Femur (tissue), 1 donor: ENCODE measurements around the gene LRRC37A3.
"Not testable (repeated sequence)": the region's sequence is repeated elsewhere in the genome, so short reads cannot be mapped to it uniquely, and the experiment has no call there.

Source experiments
- DNase-seq: peaks from one replicate; pipeline ENCODE4 v3.0.0-alpha.2; 2017

The LRRC37A3 gene

GRCh38 chr17:64925244-64925643 lies 6.0 kb upstream of the LRRC37A3 start:
- not testable (repeated sequence) for DNase-seq

- DNase-seq, result not testable (repeated sequence)
Observed at GRCh38 chr17:64923051-64923568, 3.8 kb upstream of the LRRC37A3 start.

GRCh38 chr17:64920419-64921172 lies 1.3 kb upstream of the LRRC37A3 start:
- DNase-seq, result no peak

- no peak for DNase-seq
Observed at GRCh38 chr17:64920026-64920418, 744 bp upstream of the LRRC37A3 start.

GRCh38 chr17:64918842-64919288 lies 413 bp downstream of the LRRC37A3 start:
- DNase-seq, result peak; percentile 68

DNA sequence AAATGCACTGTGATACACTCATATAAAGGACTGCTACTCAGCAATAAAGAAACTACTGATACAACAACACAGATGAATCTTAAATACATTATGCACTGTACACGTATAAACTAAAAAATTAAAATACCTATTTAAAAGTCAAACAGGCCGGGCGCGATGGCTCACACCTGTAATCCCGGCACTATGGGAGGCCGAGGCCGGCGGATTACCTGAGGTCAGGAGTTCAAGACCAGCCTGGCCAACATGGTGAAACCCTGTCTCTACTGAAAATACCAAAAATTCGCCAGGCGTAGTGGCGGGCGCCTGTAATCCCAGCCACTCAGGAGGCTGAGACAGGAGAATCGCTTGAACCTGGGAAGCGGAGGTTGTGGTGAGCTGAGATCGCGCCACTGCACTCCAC lies 1.7 kb downstream of the LRRC37A3 start:
- DNase-seq, result not testable (repeated sequence)

GRCh38 chr17:64915244-64915643 lies 4.0 kb downstream of the LRRC37A3 start:
- not testable (repeated sequence) for DNase-seq

DNA sequence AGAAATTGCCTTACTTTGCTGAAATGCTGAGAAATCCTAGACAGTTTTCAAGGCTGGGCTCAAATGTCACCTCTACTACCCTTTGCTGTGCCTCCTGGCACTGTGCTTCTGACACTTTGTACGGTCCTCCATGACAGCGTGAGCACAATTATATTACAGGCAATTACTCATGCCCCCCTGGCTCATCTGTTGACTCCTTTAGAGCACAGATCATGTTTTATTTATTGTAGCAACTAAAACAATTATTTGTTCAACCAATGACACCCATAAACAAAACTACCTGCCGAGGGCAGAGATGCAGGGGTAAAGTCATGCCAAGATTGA lies 9.1 kb downstream of the LRRC37A3 start:
- not testable (repeated sequence) for DNase-seq

DNA sequence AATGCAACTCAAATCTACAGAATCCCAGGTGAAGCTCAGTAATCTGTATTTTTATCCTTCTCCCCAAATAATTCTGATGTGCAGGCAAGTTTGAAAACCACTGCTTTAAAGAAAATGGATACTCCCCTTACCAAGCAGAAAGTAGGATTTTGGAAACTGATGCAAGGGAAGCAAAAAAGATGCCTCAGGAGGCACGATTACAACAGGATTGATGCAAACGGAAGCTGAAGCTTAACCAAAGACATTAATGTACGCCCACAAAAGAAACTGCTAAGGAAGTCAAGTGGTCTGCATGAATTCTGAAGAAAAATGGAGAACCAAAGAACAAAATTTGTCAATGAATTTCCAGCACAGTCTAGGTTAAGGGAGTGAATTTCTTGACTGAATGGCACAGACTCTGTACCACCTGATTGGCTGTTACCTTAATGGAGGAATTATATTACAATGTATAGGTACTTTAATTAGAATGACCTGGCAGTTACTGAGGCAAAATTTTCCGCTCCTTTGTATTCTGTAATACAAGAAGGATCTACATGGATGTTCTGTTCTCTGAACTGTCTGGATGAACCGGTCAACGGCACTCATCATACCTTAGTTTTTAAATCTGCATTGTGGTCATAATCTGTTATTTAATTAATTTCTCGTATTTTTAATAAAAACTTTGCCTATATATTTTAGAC lies 9.6 kb downstream of the LRRC37A3 start:
- DNase-seq, result not testable (repeated sequence)

GRCh38 chr17:64904069-64904468 lies 15.2 kb downstream of the LRRC37A3 start:
- not testable (repeated sequence) for DNase-seq

GRCh38 chr17:64897136-64897535 lies 22.1 kb downstream of the LRRC37A3 start:
- DNase-seq, result not testable (repeated sequence)

- not testable (repeated sequence) for DNase-seq
Observed at GRCh38 chr17:64874210-64874609, 45.1 kb downstream of the LRRC37A3 start.

DNA sequence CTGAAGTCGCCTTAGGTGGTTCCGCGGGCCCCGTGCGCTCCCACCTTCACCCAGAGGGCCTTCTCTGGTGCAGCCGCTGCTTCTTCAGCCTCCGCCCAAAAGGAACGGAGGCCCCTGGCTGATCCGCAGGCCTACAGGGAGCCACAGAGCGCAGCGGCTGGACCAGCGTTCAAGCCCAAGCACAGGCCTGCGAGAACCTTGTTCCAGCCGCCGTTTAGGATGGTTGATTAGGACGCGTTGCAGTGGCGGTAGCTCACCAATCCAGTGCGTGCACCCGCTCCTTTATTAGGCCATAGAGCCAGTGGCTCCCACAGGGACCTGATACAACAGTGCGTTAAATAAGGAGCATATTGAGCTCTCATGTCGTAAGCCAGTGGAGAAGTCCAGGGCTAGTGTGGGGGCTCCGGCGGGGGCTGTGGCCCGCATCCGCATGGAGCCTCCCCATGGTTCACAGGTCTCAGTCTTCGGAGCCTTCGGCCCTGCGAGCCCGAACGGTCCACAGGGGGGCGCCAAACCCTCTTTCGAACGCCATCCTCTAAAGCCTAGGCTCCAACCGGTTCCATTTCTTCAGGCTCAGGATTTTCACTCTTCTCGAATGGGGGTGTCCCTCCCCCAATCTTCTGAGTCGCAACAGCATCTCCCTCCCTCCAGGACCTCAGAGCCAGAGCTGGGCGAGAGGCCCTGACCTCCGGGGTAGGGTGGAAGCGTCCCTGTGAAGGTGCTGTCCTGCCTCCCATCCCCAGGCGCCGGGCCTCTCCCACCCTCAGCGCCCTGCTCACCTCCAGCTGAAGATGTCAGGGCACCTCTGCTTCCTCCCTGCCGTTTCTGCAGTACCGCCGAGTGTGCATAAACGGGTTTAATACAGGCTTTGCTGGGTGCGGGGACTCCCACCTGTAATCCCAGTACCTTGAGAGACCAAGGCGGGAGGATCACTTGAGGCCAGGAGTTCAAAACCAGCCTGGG lies 71.5 kb downstream of the LRRC37A3 start:
- peak; percentile 59 for DNase-seq

DNA sequence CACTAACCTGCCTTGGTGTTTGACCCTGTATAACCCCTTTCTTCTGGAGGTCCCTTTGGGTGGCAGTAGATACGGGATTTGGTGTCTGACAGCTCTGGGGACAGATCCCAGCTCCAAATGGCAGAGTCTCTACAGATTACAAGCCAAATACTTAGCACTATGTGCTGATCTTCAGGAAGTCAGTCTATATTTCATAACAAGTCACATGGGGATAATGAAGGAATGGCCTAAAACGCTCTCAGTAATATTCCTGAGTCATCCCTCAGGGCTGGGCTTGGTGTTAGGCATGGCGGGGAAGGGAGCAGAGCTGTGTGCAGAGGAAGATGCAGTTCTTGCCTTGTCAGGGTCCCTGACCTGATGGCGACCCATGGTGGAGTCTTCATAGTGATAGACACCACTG lies 72.4 kb downstream of the LRRC37A3 start:
- DNase-seq, result not testable (repeated sequence)

- not testable (repeated sequence) for DNase-seq
Observed at GRCh38 chr17:64843918-64844317, 75.4 kb downstream of the LRRC37A3 start.

- DNase-seq, result not testable (repeated sequence)
Observed at GRCh38 chr17:64842900-64843299, 76.4 kb downstream of the LRRC37A3 start.

DNA sequence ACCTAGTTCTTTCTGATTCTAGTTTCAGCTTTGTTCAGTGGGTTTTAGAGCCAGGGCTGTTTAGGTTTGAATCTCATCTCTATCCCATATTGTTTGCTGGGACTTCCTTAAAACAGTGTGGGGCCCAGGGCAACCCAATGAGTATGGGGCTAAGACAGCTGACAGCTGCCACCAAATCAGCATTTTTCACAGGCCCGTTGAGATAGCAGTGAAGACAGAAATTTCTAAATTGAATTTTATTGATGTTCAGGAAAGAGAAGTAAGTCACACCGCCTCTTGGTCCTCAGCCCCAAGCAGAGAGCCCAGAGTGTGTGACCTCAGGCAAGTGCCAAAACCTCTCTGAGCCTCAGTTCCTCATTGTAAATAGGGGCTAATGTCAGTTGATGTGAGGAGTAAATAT lies 78.3 kb downstream of the LRRC37A3 start:
- not testable (repeated sequence) for DNase-seq

- DNase-seq, result not testable (repeated sequence)
Observed at GRCh38 chr17:64838513-64838912, 80.8 kb downstream of the LRRC37A3 start.

DNA sequence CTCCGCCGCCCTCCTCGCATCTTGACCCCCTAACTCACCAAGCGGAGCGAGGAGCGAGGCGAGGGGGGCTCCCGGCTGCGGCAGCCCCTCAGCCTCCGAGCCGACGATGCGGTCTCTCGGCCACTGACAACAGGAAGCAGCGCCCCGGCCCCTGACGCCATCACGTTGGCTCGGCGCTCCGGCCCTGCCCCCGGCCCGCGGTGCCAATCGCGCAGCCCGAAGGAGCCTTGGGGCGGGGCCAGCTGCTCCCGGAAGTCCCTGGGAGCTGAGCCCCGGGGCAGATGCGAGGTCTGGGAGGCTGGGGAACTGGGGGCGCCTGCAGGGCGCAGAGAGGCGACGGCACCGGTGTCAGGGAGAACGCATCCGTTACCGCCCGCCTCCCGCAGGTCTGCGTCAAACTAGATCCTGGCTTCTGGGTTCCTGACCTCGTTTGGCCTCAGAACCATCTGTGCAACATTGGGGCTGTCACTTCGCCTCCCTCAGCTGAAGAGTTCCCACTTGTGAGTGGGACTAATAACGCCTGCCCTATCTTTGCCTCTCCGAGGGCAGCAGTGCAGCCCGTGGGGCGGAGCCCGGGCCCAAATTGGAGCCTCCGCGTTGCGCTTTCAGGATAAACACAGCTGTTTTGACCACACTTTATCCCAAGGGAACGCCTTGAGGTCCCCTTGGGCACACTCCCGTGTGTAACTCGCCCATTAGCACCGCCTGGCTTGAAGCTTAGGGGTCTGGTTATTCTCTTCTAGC lies 82.1 kb downstream of the LRRC37A3 start:
- peak; percentile 92 for DNase-seq

GRCh38 chr17:64836623-64837017 lies 82.7 kb downstream of the LRRC37A3 start:
- DNase-seq, result peak; percentile 25

DNA sequence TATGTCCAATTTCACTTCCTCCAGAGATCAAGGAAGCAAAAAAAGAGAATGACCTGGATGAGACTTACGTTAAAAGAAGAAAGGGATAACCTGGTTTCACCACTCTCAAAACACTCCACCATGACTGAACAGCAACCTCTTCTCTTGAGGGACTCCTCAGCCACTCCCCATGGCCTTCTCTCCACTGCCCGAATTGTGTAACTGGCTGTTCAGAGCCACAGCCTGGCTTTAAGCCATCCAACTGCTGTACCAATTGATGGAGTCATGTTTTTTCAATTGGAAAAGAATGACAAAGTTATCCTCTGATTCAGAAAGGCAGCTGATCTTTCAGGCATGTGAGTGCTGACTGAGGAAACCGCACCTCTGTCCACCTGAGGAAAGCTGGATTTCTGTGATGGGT lies 85.2 kb downstream of the LRRC37A3 start:
- not testable (repeated sequence) for DNase-seq

DNA sequence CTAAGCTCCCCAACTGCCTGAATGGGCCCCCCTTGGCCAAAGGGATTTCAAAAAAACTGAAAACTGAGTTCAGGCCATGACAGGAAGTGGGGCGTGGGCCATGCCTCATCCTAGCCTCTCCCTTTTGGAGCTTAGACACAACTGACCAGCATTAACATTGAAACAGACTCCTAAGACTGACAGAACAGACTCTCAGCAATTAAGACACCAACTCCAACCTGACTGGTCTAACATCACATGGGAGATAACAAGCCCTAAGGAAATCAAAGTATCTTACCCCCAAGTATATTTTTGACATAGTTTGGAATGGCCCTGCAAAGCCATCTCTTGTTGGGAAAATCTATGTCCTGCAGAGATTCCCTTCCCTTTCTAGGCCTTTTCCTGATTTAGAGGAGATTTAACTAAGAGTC lies 88.6 kb downstream of the LRRC37A3 start:
- not testable (repeated sequence) for DNase-seq
